T-helper 2 cell (primary cell): ENCODE measurements around the gene ZNF148.

Experiments
- DNase-seq, 5 experiments: peaks; one replicate each; pipeline versions ENCODE4 v3.0.0 to v3.0.0-alpha.2; 2012 to 2022

The ZNF148 gene

GRCh38 chr3:125186800-125187598 is 188.1 kb downstream of the ZNF148 start:
- DNase-seq: no peak

GRCh38 chr3:125186261-125186787 is 188.8 kb downstream of the ZNF148 start:
- peak in 1 of 5 experiments; percentile 11 for DNase-seq

GRCh38 chr3:125185805-125186204 is 189.3 kb downstream of the ZNF148 start:
- DNase-seq: no peak

- no peak for DNase-seq
These were observed 195.3 kb downstream of the ZNF148 start for GRCh38 chr3:125179884-125180240.

GRCh38 chr3:125179143-125179883 is 195.8 kb downstream of the ZNF148 start:
- no peak for DNase-seq

DNA sequence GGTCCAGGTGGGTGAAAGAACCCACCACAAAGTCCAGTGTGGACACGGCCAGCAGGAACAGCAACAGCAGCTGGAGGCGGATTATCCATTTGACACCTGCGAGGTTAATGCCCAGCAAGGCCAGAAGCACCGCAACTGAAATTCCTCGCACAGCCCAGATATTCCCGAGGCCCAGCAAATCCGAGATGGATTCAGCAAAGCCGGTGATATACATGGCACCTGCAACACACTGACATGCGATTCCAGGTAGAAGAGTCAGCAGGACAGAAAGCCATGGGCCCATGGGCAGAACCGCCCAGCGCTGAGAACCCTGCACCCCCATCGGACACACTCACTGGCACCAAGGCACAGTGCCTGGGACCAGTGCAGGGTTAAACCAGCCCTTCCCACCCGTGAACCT is 197.4 kb downstream of the ZNF148 start:
- DNase-seq: no peak
